ENCODE results near the gene HOXC10.

The HOXC10 gene

DNA sequence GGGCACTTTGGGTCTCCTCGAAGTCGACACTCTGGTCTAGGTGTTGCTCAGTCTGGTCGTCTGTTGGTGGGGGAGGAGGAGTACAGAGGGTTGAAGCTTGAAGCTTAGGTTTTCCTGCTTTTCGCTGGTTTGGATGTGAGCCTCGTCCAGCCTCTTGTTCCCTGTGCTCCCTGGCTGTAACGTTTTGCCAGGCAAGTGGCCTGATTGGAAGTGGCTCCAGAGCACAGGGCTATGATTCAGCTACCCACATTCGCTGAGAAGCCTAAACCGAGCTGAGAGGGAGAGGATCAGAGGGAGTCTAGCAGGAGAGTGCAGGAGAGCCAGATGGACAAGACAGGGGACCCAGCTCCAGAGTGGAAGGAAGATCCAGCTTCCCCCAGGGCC, 6.1 kb downstream of the HOXC10 start:
- DNase-seq (ENCODE audit: low read depth in 3 of 3): no peak

DNA sequence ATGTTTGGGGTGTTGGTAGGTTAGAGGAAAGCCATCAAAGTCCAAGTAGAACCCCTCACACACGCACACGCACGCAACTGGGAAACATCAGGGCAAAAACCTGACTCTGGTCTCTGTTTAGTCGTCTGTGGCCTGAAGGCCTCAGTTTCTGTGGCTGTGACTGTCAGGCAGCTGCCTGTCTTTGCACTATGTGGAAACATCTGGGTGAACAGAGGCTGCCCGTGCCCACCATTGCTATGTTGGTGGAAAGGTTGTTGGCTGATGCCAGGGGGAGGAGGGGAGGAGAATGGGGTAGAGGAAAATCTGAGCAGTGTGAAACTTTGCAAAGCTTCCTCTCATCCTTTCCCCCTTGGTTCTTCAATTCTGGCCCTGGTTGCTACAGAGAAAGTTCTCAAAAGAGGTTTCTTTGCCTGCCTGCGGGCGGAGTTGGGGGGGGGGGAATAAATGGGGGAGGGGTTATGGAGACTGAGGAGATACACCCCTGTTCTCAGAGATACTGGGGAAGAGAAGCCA, 7.5 kb downstream of the HOXC10 start:
- DNase-seq (ENCODE audit: low read depth in 3 of 3): no peak

DNA sequence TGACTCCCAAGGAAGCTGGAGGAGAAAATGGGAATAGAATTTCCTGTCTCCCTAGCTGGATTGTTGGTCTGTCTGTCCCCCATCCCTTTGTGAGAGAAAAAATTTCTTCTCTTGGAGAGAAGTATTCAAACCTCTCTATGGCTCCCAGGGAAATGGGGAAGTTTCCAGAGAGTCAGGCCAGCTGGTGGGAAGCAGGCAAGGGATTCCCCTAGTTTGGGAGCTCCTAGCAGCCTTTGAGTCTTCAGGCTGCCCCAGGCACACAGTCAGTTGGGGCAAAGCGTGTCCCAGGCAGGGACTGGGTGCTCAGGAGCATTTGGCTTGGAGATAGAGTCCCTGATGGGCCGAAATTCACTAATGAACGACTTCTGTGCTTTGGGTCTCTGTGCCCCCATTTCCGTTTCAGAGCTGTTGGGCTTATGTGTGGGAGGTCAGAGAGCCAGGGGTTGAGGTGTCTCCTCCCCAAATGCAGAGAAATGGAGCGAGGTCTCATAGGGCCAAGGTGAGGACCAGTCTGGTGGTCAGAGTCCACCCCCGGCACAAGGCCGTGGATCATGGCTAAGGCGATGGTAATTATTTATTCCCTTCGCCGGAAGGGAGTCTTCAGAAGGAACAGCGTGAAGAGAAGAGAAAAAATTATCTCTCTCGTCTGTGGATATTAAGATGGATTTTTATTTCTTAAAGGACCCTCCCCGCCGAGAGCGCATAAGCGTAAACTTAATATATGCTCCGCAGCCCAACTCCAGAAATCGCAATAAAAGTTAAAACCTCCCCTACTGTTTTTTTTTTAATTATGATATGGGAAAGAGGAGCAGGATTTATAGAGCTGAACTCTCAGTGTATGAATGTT, 8.4 kb downstream of the HOXC10 start:
- DNase-seq (ENCODE audit: low read depth in 3 of 3): no peak

DNA sequence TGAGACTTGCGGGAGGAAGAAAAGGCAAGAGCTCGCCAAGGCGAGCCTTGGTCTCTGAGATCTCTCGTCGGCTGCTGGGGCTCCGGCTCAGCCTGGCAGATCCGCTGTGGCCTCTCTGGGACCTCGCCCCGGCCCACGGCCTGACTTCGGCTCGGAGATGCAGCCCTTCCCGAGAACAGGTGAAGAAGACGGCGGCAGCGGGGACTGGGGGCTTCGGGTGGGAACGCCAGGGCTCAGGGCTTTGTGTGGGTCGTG, 9.0 kb downstream of the HOXC10 start:
- DNase-seq (ENCODE audit: low read depth in 3 of 3): no peak

DNA sequence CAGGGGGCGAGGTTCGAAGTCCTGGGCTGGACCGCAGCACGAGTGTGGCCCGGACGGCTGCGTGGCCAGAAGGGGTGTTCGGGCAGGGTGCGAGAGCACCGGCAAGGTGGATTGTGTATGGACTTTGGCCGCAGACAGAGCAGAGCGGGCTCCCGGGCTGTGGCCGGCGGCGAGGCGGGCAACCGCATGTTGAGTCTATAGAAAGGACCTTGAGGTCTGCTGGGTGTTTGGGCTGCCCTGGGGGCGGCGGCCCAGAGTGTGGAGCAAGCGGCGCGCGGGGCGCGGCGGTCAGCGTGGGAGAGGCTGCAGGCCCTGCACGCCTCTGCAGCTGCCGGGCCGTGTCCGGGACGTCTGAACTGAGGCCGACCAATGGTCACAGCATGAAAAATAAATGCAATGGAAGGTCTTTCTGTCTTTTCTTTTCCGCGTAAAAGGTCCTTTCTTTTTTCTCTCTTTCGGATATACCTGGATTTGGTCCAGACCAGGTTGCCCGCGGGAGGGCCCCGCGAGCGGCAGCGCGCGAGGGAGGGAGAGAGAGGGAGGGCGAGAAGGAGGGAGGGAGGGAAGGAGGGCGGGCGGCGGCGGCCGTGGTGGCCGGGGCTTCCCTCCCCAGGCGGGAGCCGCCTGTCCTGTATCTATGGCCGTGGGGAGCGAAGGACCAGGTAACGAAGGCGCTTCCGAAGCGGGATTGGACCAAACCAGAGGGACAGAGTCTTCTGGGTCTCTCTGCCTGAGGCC, 9.5 kb downstream of the HOXC10 start:
- DNase-seq (ENCODE audit: low read depth in 3 of 3): no peak

DNA sequence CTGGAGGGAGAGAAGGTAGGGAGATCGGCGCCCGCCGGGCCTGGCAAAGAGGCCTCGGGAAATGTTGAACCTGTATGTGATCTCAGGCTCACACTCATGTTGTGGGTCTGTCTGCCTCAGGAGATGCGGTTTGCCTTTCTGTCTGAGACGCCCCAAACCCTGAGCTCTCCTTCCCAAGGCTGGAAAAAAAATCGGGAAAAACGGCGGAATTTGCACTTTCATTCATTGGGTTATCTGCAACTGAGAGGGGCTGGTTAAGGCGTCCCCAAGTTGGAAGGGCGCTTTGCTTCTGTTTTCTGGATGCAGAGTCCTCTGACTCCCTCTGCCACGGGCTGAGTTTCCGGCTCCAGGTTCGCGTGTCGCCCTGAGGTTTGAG, 10.0 kb downstream of the HOXC10 start:
- DNase-seq (ENCODE audit: low read depth in 3 of 3): no peak

DNA sequence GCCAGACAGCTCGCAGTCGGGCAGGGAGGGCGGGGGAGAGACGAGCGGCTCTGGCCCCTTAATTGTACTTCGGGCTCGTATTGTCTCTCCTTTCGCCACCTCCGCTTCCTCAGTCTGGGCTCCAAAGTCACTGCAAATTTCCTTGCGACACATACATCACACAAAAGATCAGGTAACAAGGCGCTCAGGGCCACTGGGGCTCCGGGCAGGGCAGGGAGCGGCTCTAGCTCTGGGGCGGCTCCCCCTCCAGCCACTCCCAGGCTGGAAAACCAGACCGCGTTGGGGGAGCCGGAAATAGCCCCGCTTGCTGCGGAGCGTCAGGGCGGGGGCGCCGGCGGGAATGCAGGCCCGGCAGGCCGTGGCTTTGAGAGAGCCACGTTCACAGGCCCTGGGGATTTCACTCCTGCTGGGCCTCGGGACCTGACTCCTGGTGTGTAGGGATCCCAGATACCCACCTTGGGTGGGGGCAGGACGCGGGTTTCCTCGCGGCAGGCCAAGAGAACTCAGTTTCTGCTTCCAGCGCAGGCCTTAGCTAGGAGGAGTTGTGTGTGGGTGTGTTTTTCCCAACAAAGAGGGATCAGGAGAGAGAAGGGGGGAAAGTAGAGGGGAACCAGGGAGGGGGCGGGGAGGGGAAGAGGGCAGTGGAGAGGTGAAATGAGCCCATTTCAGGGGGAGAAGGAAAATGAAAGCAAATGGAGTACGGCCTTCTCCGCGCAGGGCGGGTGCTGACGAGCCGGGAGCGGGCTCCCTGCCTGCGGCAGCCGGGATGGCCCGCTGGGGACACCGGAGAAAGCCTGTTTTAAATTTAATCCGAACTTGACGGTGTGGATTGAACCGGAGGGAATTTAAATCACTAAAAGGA, 10.7 kb downstream of the HOXC10 start:
- no peak for DNase-seq (ENCODE audit: low read depth in 3 of 3)

DNA sequence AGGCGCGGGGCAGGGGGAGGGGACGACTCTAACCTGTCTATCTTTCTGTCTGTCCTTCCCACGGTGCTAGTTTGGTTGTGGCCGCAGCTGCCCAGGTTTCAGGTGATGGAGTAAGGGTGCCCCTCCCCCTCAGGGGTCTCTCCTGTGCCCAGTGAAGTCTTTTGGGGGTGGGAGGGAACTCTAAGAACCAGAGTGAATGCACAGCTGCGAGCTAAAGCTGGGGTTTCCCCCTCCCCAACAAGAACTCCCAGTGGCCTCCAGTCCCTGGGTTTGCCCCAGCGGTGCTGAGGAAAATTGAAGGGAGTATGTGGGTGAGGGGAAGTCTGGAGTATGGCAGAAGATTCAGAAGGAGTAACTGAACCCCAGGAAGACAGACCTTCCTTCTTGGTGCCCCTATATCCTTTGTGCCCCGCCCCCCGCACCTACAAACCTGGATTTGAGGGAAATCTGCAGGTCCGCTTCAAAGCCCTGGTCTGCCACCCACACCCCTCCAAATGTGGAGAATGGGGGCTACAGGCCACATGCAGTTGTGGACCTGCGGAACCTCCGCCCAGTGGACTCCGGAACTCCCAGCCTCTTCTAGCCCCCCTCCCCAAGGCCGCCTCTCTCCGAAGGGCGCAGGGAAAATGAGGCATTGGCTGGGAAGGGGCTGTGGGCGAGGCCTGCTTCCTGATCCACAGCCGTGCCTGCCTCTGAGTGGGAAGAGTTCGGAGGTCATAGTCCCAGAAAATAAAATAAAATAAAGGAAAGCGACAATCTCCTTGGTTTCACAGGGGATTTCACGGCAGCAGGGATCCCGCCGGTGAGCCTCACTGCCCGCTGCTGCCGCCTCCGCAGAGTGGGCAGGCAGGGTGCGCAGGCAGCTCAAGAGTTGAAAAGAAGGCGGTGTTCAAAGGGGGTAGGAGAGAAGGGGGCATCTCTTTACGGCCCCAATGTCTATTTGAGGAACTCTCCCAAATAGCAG, 11.6 kb downstream of the HOXC10 start:
- DNase-seq (ENCODE audit: low read depth in 3 of 3): no peak

DNA sequence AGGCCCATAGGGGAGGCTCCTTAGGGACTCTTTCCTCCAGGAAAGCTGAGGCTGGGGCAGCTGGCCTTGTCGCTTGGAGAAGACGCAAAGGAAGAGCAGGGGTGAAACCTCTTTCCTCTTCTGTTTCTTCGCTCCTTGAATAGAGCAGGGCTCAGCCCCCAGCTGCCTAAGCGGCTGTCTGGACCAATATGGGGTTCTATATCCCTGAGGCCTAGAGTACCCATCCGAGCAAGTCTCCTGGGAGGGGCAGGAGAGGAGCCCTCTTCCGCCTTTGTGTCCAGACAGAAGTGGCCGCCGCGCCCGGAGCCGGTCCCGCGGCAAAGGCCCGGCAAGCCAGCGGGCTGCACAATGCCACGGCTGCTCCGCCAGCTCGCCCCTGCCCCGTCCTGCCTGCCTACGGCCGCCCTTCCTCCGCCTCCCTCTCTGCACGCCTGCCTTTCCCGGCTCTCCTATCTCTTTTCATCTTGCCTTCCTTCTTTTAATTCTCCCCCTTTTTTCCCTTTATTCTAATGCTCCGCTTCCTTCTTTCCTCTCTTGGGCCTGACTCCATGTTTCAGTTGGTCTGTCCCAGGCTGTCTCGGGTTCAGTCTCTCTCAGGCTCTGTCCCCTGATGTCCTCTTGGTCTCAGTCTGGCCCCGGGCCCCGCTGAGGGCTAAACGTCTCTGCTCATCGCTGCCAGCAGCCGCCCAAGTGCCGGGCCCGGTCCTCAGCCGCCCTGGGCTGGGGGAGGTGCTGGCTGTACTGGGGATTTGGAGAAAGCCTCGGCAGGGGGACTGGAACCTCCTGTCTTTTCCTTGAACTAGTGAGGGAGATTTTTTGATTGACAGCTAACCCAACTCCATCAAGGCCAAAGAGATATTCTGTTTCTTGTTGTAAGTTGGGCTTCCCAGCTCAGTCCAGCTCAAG, 12.5 kb downstream of the HOXC10 start:
- DNase-seq (ENCODE audit: low read depth in 3 of 3): no peak

DNA sequence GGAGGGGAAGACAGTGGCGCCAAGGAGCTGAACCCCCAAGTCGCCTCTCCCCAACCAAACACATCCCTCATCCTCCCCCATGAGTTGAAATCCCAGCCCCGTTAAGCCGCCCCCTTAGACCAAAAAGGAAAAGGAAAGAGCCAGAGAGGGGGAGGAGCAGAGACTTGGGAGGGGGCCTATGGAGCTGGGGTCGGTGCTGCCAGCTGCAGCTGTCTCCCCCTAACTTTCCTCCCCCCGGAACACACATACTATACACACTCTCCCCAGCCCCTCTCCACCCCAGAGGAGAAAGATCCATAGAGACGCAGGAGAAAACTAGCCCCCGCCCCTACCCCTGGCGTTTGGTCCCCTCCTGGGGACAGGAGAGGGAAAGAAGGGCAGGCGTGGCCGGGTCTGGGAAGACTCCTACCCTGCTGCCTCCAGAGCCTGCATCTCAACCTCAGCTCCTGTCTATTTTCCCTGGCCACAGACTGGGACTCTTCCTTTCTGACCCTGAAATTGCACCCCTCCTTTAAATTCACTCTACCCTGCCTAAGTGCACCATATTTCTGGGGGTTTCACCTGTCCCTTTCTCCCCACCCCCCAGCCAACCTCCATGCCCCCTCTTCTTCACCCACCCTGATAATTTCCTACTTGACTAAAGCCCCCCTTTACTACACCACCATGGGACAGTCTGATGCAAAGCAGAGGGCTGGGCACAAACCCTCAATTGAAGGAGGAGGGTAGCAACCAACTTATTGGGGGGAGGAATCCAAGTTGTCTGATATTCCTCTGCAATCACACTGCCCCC, 13.4 kb downstream of the HOXC10 start:
- no peak for DNase-seq (ENCODE audit: low read depth in 3 of 3)

DNA sequence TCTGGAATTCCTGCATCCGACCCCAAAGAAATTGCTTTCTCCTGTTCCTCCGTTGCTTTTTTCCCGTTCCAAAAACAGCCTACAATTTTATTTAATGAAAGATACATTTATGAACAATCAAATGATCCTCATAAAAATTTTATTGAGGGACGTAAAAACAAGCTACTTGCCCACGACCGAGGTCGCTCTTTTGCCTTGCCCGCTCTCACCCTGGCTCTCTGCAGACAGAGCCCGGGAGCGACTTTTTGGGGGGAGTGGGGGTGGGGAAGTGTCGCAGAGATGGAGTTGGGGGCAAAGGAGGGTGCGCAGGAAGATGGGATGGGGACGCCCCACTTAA, 13.9 kb downstream of the HOXC10 start:
- no peak for DNase-seq (ENCODE audit: low read depth in 3 of 3)

DNA sequence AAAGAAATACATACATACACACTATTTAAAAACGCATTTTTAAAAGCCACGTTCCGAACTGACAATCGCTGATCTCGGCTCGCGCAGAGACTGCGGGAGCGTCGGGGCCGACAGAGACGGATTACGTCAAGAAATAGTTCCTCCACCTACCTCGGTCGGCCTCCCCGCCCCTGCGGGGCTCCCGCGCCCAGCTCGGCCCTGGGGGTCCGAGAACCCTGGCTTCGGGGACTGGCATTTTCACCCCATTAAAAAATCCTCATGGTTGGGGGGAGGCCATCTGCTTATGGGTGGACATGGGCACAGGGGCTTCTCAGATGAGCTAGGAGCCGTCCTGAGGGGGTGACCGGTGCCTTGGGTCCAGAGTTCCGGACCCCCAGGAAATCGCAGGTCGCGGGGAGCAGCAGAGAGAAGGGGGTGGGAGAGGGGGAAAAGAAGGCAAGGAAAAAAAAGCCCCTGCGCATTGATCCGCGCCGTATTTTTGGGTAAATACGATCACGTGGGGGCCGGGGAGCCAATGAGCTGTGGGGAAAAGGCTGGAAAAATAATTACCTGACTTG, 14.7 kb downstream of the HOXC10 start:
- DNase-seq (ENCODE audit: low read depth in 3 of 3): no peak

DNA sequence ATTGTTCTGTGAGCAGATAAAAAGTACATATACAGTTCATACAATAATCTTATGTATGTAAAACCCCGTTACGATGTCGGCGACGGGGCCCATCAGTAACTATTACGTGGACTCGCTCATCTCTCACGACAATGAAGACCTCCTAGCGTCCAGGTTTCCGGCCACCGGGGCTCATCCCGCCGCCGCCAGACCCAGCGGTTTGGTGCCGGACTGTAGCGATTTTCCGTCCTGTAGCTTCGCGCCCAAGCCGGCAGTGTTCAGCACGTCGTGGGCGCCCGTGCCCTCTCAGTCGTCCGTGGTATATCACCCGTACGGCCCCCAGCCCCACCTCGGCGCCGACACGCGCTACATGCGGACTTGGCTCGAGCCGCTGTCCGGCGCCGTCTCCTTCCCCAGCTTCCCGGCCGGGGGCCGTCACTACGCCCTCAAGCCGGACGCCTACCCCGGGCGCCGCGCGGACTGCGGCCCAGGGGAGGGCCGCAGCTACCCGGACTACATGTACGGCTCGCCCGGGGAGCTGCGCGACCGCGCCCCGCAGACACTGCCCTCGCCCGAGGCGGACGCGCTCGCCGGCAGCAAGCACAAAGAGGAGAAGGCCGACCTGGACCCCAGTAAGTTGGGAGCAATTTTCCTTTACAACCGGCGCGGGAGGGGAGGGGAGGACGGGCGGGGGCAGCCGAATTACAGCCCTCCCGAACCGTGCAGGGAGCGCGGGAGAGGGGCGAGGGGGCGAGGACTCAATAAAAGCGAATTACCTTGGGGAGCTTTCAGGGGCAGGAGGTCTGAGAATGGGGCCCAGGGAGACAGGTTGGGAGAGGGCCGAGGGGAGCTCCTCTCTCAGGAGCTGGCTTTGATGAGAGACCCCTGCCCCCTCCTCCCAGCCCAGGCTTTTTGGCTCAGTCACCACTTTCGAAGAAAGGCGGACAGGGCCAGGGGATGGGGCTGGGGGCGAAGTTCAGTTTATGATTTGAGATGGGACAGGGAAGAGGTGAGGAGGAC, 15.5 kb downstream of the HOXC10 start, which contains the start of gene HOXC9:
HOXC9 (plus strand) TSS at position 46 of the 999 bp plus-strand sequence; CDS start at position 74, 28 bp downstream.
- DNase-seq (ENCODE audit: low read depth in 3 of 3): no peak

DNA sequence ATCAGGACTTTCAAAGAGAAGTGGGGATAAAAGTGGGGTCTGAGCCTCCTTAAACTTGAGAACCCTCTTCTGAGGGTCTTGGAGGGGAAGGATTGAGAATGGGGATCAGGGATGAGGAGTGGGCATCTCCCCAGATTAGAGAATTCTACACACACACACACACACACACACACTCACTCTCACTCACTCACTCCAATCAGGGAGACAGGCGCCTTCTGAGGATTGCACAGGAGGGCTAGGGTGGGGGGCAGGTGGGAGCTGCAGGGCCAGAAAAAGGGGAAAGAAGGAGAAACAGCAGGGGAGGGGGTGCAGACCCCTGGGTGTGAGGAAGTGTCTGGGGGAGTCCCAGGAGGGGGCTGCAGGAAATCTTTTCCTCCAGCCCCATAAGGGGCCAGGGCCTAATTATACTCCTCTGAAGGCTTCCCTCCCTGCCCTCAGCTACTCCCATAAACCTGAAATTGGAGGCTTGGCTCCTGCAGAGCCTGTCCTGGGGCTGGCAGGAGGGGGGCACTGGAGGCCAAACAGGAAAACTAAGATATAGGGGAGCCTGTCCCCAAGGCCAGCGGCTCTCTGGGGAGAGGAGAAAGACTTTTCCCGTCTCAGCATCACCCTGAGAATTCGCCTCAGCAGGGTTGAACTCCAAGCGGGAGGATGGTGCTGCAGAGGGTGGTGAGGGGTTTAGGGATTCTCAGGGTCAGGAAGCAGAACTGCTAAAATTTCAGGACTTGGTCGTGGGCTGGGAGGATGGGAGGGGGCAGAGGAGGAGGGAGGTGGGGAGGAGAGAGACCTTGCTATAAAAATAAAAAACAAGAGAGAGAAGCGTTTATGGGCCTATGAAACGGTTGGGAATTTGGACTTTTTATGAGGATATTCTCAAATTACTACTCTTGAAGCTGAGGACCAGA, 16.6 kb downstream of the HOXC10 start:
- no peak for DNase-seq (ENCODE audit: low read depth in 3 of 3)

DNA sequence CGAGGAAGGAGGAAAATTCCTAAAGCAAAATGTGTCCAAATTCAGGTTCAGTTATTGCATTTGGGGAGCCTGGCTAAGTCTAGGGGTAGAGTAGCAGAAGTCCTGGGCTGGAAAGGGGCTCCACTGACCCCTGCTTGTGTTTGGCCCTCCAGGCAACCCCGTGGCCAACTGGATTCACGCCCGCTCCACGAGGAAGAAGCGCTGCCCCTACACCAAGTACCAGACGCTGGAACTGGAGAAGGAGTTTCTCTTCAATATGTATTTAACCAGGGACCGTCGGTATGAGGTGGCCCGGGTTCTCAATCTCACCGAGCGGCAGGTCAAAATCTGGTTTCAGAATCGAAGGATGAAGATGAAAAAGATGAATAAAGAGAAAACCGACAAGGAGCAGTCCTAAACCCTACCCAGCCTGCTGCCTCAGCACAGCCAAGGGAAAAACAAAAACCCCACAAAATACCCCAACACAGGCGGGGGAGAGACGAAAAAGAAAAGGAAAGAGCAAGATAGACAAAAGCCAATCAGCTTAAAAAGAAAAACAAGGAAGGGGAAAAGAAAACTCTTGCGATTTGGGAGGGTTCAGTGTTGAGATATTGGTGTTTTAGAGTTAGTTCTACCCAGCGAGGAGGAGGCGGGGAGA, 17.4 kb downstream of the HOXC10 start:
- DNase-seq (ENCODE audit: low read depth in 3 of 3): no peak

DNA sequence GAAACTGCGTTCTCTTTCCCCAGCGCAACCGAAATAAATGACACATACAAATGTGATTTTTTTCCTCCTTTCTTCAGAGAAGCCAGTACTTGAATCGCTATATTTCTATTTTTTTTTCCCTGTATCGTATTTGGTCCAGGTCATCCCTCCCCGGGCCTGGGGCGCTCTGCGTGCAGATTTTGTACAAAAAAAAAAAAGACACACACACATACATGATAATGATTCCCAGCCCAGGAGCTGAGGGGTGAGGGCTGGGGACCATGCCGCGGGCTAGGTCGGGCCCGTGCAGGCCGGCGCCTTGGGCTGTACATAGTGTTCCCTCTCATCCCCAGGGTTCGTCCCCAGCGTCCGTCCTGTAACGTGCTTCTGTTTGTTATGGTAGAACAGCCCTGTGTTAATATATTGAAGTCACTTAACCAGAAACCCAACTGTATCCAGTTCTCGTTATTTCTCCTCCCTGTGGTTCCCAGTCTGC, 18.0 kb downstream of the HOXC10 start:
- DNase-seq (ENCODE audit: low read depth in 3 of 3): no peak

Data from stimulated activated CD4-positive, alpha-beta T cell treated with anti-CD3 and anti-CD28 coated beads, TNF-alpha, amount 100 ng/mL, for 24 hours (primary cell).